Measurements from ENCODE around the gene KAT5. TPM values are rescaled to one million over a fixed set of nuclear protein-coding genes. Genes with fewer than 3 reads are reported as not detected.

Gene KAT5
- total and polyA plus RNA-seq, 2 of the 4 experiments (the other 2 are of a cell fraction) = 33.3 to 34.2 TPM

- no peak overlapping the region for H2BK5ac ChIP-seq (ENCODE audit: low read depth, low read length, poor library complexity, severe bottlenecking)
- peaks cover 6% of the 10 kb centered on the region; the same call in 1 of the 2 replicates for H3K4me1 ChIP-seq (ENCODE audit: control insufficient read depth, insufficient read depth, low read length)
- dilution Hi-C loops (cut with HindIII; ENCODE audit: low sequenced_read_pairs, unreplicated experiment) = no loop called here
- no peak overlapping the region for H3K4ac ChIP-seq (ENCODE audit: low read depth, low read length)
- in situ Hi-C loops (cut with MboI; ENCODE audit: low sequenced_read_pairs) = loop anchor here (10.0 kb wide), 1 partner anchor 268 kb away; no protein-coding TSS in a partner anchor
- no peak overlapping the region for H2AFZ ChIP-seq (replicated peaks; ENCODE audit: low read length, poor library complexity)
- WGBS, 2 experiments (ENCODE audit: extremely low coverage in 2 of 2, insufficient read length in 1 of 2) = 91% methylated on average over 4 of the region's 14 CpGs; no CpG with 5 or more reads in 1 of the 2 experiments
- H2BK20ac ChIP-seq (ENCODE audit: low read depth, low read length) = no peak overlapping the region
- H3K9me1 ChIP-seq (ENCODE audit: insufficient read depth, low read length) = peaks cover 5% of the 10 kb centered on the region; the same call in 1 of the 2 replicates
- no peaks in the 10 kb centered on the region for H3K9me3 ChIP-seq (ENCODE audit: control insufficient read depth, insufficient read depth, low read length)
- no peak overlapping the region for H2BK120ac ChIP-seq (ENCODE audit: low read depth, low read length)
- no peak overlapping the region for H4K8ac ChIP-seq (ENCODE audit: low read depth in 2 of 2, low read length in 2 of 2)
- no peak overlapping the region for H3K9ac ChIP-seq (ENCODE audit: low read depth, low read length)
- no peak overlapping the region for H2AK5ac ChIP-seq (ENCODE audit: low read depth, low read length)
- no peak overlapping the region for H3K56ac ChIP-seq (ENCODE audit: extremely low read depth, insufficient read depth, low read length)
- no peak overlapping the region for H3K4me2 ChIP-seq (ENCODE audit: low read depth, low read length)
- H3K4me3 ChIP-seq (ENCODE audit: insufficient read depth, low read depth, low read length) = no peak overlapping the region
- no TSS peak for BruUV-seq (replicated peaks)
- peaks cover 31 to 71% of the 10 kb centered on the region in 2 experiments for H3K79me1 ChIP-seq (ENCODE audit: low read depth in 1 of 2, low read length in 2 of 2)
- no peak overlapping the region for H3K18ac ChIP-seq (ENCODE audit: low read depth, low read length)
- intact Hi-C loops (cut with micrococcal nuclease) = no loop called here
- H3K27ac ChIP-seq (ENCODE audit: insufficient read depth, low read length) = no peak overlapping the region
- ChIA-PET CTCF (no interaction called here), POLR2A (ENCODE audit: unreplicated experiment) (no interaction called here)
- no peak overlapping the region for H3K14ac ChIP-seq (replicated peaks; ENCODE audit: low read depth, low read length)
- peaks cover 29% of the 10 kb centered on the region for H4K20me1 ChIP-seq (ENCODE audit: insufficient read depth, low read length)
- no peak overlapping the region for H4K91ac ChIP-seq (ENCODE audit: insufficient read depth, low read depth, low read length)
- ATAC-seq (ENCODE audit: low read depth) = no peak
- no peaks in the 10 kb centered on the region for H3K27me3 ChIP-seq (ENCODE audit: control insufficient read depth, insufficient read depth, low read length)
- H3K36me3 ChIP-seq (ENCODE audit: control insufficient read depth, insufficient read depth, low read length) = peaks cover 53% of the 10 kb centered on the region
- no peak for DNase-seq
- H4K5ac ChIP-seq (ENCODE audit: low read depth, low read length) = no peak overlapping the region
- no peak overlapping the region for H3K23ac ChIP-seq (ENCODE audit: low read depth, low read length)
- H2AK9ac ChIP-seq (replicated peaks; ENCODE audit: low read depth, low read length, poor library complexity) = no peak overlapping the region
- no peak overlapping the region for H2BK15ac ChIP-seq (ENCODE audit: low read depth, low read length)
- TF ChIP-seq SMC3 (IDR thresholded peaks at IDR 0.05; ENCODE audit: low read depth, low read length) = no peak
- TF ChIP-seq RFX5 (IDR thresholded peaks at IDR 0.05; ENCODE audit: low read depth, low read length) = no peak
- TF ChIP-seq CTCF (conservative IDR thresholded peaks at IDR 0.05; ENCODE audit: low read depth, low read length) = no peak
- TF ChIP-seq MAZ (IDR thresholded peaks at IDR 0.05; ENCODE audit: borderline replicate concordance, low read depth, low read length) = no peak
- TF ChIP-seq BHLHE40 (IDR thresholded peaks at IDR 0.05; ENCODE audit: low read depth, low read length) = no peak
- no peak for TF ChIP-seq FOS (IDR thresholded peaks at IDR 0.05; ENCODE audit: low read depth, low read length)
- no peak for TF ChIP-seq CHD1 (IDR thresholded peaks at IDR 0.05; ENCODE audit: low read depth, low read length)
- TF ChIP-seq USF2 (IDR thresholded peaks at IDR 0.05; ENCODE audit: low read depth, low read length) = no peak
- TF ChIP-seq MXI1 (IDR thresholded peaks at IDR 0.05; ENCODE audit: borderline replicate concordance, low read depth, low read length) = no peak
- no peak for TF ChIP-seq MAFK (IDR thresholded peaks at IDR 0.05; ENCODE audit: low read depth, low read length)
Observed at GRCh38 chr11:65716774-65717405, 4.8 kb downstream of the KAT5 start.
